DOHH2 (cell line): ENCODE measurements around the gene RPS6KL1.

Experiments used
- H3F3A ChIP-seq: fragments of 200-600 bp; sonication (generic), shearing (Covaris generic); 2 replicates; pipeline ENCODE4 v1.6.0; 2016; ENCODE audit warnings: antibody characterized with exemption, mild to moderate bottlenecking; ENCODE audit not compliant: control insufficient read depth, insufficient read depth
- H3K27ac ChIP-seq: fragments of 200-600 bp; sonication (generic); 2 replicates; pipeline ENCODE4 v1.5.1; 2014; ENCODE audit warnings: low read depth, mild to moderate bottlenecking, low read length, moderate library complexity
- H3K27me3 ChIP-seq: fragments of 200-600 bp; sonication (generic); 2 replicates; pipeline ENCODE4 v1.6.1; 2014; ENCODE audit warnings: mild to moderate bottlenecking, low read length, mixed read lengths; ENCODE audit not compliant: control insufficient read depth
- H3K36me3 ChIP-seq: fragments of 200-600 bp; sonication (generic); 2 replicates; pipeline ENCODE4 v1.6.1; 2014; ENCODE audit warnings: mild to moderate bottlenecking, low read length, moderate library complexity, mixed read lengths; ENCODE audit not compliant: control insufficient read depth
- H3K4me1 ChIP-seq: fragments of 200-600 bp; sonication (generic); 2 replicates; pipeline ENCODE4 v1.6.1; 2014; ENCODE audit warnings: mild to moderate bottlenecking, low read length, mixed read lengths; ENCODE audit not compliant: control insufficient read depth
- H3K4me2 ChIP-seq: fragments of 200-600 bp; sonication (generic); 2 replicates; pipeline ENCODE4 v1.6.0; 2014; ENCODE audit warnings: mild to moderate bottlenecking, low read length, moderate library complexity
- H3K4me3 ChIP-seq: fragments of 200-600 bp; sonication (generic); 2 replicates; pipeline ENCODE4 v1.5.1; 2014; ENCODE audit warnings: mild to moderate bottlenecking, low read length, mixed read lengths
- H3K79me2 ChIP-seq: fragments of 200-600 bp; sonication (generic); 2 replicates; pipeline ENCODE4 v1.6.1; 2014; ENCODE audit warnings: mild to moderate bottlenecking, low read length, mixed read lengths; ENCODE audit not compliant: control insufficient read depth
- H3K9me2 ChIP-seq: fragments of 200-600 bp; sonication (generic); replicated peaks from 2 replicates; pipeline ENCODE4 v1.6.1; 2014; ENCODE audit warnings: mild to moderate bottlenecking, low read length, mixed read lengths; ENCODE audit not compliant: control insufficient read depth
- H3K9me3 ChIP-seq: fragments of 200-600 bp; sonication (generic); 2 replicates; pipeline ENCODE4 v1.6.1; 2014; ENCODE audit warnings: antibody characterized with exemption, low read length, mixed read lengths; ENCODE audit not compliant: control insufficient read depth, insufficient read depth
- H4K20me1 ChIP-seq: fragments of 200-600 bp; sonication (generic); 2 replicates; pipeline ENCODE4 v1.6.0; 2014; ENCODE audit warnings: low read depth, mild to moderate bottlenecking, antibody characterized with exemption, low read length, moderate library complexity; ENCODE audit not compliant: control insufficient read depth, insufficient read depth
- CTCF ChIP-seq: fragments of 200-600 bp; sonication (generic); IDR thresholded peaks from one replicate; pipeline ENCODE4 v1.5.1; 2014; ENCODE audit warnings: antibody characterized with exemption, mild to moderate bottlenecking, low read depth, low read length; ENCODE audit not compliant: poor library complexity, severe bottlenecking
- EZH2phosphoT487 ChIP-seq: fragments of 200-600 bp; sonication (generic); IDR thresholded peaks from 2 replicates; pipeline ENCODE4 v1.6.1; 2017; ENCODE audit warnings: borderline replicate concordance, mild to moderate bottlenecking, antibody characterized with exemption, low read length, moderate library complexity, mixed read lengths

Gene RPS6KL1

GRCh38 chr14:74962493-74962892 is 39.4 kb upstream of the RPS6KL1 start:
- Histone ChIP-seq H3K79me2 (no peaks in the 10 kb centered on the region), H3K36me3 (no peaks in the 10 kb centered on the region), H3K27ac (no peak overlapping the region), H3K9me3 (no peaks in the 10 kb centered on the region), H3K9me2 (no peaks in the 10 kb centered on the region), H3F3A (no peaks in the 10 kb centered on the region), H4K20me1 (no peaks in the 10 kb centered on the region), H3K4me3 (peak overlapping the region; percentile 19), H3K27me3 (0 out of 2 replicates have a peak, but pooled peaks cover 5% of the 10 kb centered on the region), H3K4me2 (peak overlapping the region; percentile 55), H3K4me1 (peaks cover 15% of the 10 kb centered on the region)
- TF ChIP-seq EZH2phosphoT487 (no peak), CTCF (no peak)

- no peaks in the 10 kb centered on the region for H3K9me3 ChIP-seq
- H3K27ac ChIP-seq = no peak overlapping the region
- H3K27me3 ChIP-seq = 0 out of 2 replicates have a peak, but pooled peaks cover under 1% of the 10 kb centered on the region
- no peak for TF ChIP-seq CTCF
- no peak for TF ChIP-seq EZH2phosphoT487
- H3K4me3 ChIP-seq = peak overlapping the region; percentile 19
- no peaks in the 10 kb centered on the region for H3F3A ChIP-seq
- no peaks in the 10 kb centered on the region for H3K36me3 ChIP-seq
- H3K4me1 ChIP-seq = peaks cover 15% of the 10 kb centered on the region
- H4K20me1 ChIP-seq = no peaks in the 10 kb centered on the region
- no peaks in the 10 kb centered on the region for H3K79me2 ChIP-seq
- no peaks in the 10 kb centered on the region for H3K9me2 ChIP-seq
- peak overlapping the region; percentile 55 for H3K4me2 ChIP-seq
Measured at GRCh38 chr14:74962046-74962445, 39.0 kb upstream of the RPS6KL1 start.

GRCh38 chr14:74961238-74961911 is 38.3 kb upstream of the RPS6KL1 start:
- TF ChIP-seq EZH2phosphoT487 (no peak), CTCF (no peak)
- no peaks in the 10 kb centered on the region for H3K9me2 ChIP-seq
- no peaks in the 10 kb centered on the region for H3F3A ChIP-seq
- no peaks in the 10 kb centered on the region for H3K27me3 ChIP-seq
- H3K9me3 ChIP-seq = no peaks in the 10 kb centered on the region
- H3K4me1 ChIP-seq = peaks cover 15% of the 10 kb centered on the region
- H3K79me2 ChIP-seq = no peaks in the 10 kb centered on the region
- no peaks in the 10 kb centered on the region for H3K36me3 ChIP-seq
- H3K27ac ChIP-seq = no peak overlapping the region
- H3K4me3 ChIP-seq = no peak overlapping the region
- no peaks in the 10 kb centered on the region for H4K20me1 ChIP-seq
- no peak overlapping the region for H3K4me2 ChIP-seq
